GM12875 (cell line): ENCODE results near the gene PACSIN1.

Experiments used
- H3K4me3 ChIP-seq: one replicate; pipeline ENCODE4 v1.5.1; 2011; ENCODE audit warnings: low read depth, low read length, control low read depth
- CTCF ChIP-seq: IDR thresholded peaks from 2 replicates; pipeline ENCODE4 v1.5.1; 2011; ENCODE audit warnings: low read depth, mild to moderate bottlenecking, control low read depth, inconsistent platforms, low read length, moderate library complexity, borderline replicate concordance; ENCODE audit not compliant: insufficient read depth

Gene PACSIN1

GRCh38 chr6:34563513-34563870 is 97.6 kb downstream of the PACSIN1 start:
- H3K4me3 ChIP-seq = no peak overlapping the region
- TF ChIP-seq CTCF = no peak

GRCh38 chr6:34564181-34564580 is 98.3 kb downstream of the PACSIN1 start:
- no peak for TF ChIP-seq CTCF

GRCh38 chr6:34565722-34566137 is 99.9 kb downstream of the PACSIN1 start:
- no peak for TF ChIP-seq CTCF
- no peak overlapping the region for H3K4me3 ChIP-seq

More at GRCh38 chr6:34564181-34564580, 98.3 kb downstream of the PACSIN1 start:
- H3K4me3 ChIP-seq = no peak overlapping the region

- no peak for TF ChIP-seq CTCF
- no peak overlapping the region for H3K4me3 ChIP-seq
Observed at GRCh38 chr6:34566830-34567546, 101.1 kb downstream of the PACSIN1 start.

GRCh38 chr6:34568341-34569201 is 102.7 kb downstream of the PACSIN1 start:
- H3K4me3 ChIP-seq = no peak overlapping the region
- TF ChIP-seq CTCF = no peak

GRCh38 chr6:34569361-34569973 is 103.6 kb downstream of the PACSIN1 start:
- no peak for TF ChIP-seq CTCF

More at GRCh38 chr6:34569361-34569973, 103.6 kb downstream of the PACSIN1 start:
- no peak overlapping the region for H3K4me3 ChIP-seq
